Measurements from ENCODE around the gene HECTD1.

GRCh38 chr14:31212893-31213292, 5.3 kb upstream of the HECTD1 start:
- TF ChIP-seq MEIS1 (CRISPR knock-in tag; IDR thresholded peaks at IDR 0.05; ENCODE audit: borderline replicate concordance) (no peak), CTCF (tag by site-specific recombination; IDR thresholded peaks at IDR 0.05) (no peak)
